Measurements from ENCODE around the gene WDR17. TPM values are rescaled to one million over a fixed set of nuclear protein-coding genes. Genes with fewer than 3 reads are reported as not detected.

Gene WDR17
- total RNA-seq, 4 donors from 2014 or later: 5.6 to 12.8 (median 9.0) TPM

GRCh38 chr4:176191974-176192373 lies 126.3 kb downstream of the WDR17 start:
- Histone ChIP-seq H3K36me3 (no peaks in the 10 kb centered on the region), H3K27me3 (no peaks in the 10 kb centered on the region), H3K4me3 (replicated peaks in 1 of 3) (no peak overlapping the region), H3K27ac (no peak overlapping the region), H3K9me3 (no peaks in the 10 kb centered on the region), H3K4me1 (no peaks in the 10 kb centered on the region)
- 33 to 34% methylated on average over 1 of the region's 1 CpG for WGBS, 2 donors
- intact Hi-C loops (cut with DNase I): no loop called here
- no peak for DNase-seq
- TF ChIP-seq CTCF (IDR thresholded peaks at IDR 0.05) (no peak), POLR2A (IDR thresholded peaks at IDR 0.05) (no peak)

- no peak overlapping the region for H3K4me3 ChIP-seq (replicated peaks in 1 of 3)
- no peak overlapping the region for H3K27ac ChIP-seq
- no peak for DNase-seq
- no peaks in the 10 kb centered on the region for H3K36me3 ChIP-seq
- no peaks in the 10 kb centered on the region for H3K9me3 ChIP-seq
- 46 to 54% methylated on average over 4 of the region's 4 CpGs for WGBS, 2 donors
- TF ChIP-seq CTCF (IDR thresholded peaks at IDR 0.05) (no peak), POLR2A (IDR thresholded peaks at IDR 0.05) (no peak)
- H3K4me1 ChIP-seq: no peaks in the 10 kb centered on the region
- intact Hi-C loops (cut with DNase I): no loop called here
- H3K27me3 ChIP-seq: no peaks in the 10 kb centered on the region
These were observed 127.5 kb downstream of the WDR17 start for GRCh38 chr4:176193126-176193525.

GRCh38 chr4:176193938-176194337 lies 128.3 kb downstream of the WDR17 start:
- Histone ChIP-seq H3K27ac (no peak overlapping the region), H3K36me3 (no peaks in the 10 kb centered on the region), H3K9me3 (no peaks in the 10 kb centered on the region), H3K4me1 (no peaks in the 10 kb centered on the region), H3K4me3 (replicated peaks in 1 of 3) (no peak overlapping the region), H3K27me3 (no peaks in the 10 kb centered on the region)
- intact Hi-C loops (cut with DNase I): no loop called here
- no peak for TF ChIP-seq POLR2A (IDR thresholded peaks at IDR 0.05)
- TF ChIP-seq CTCF (IDR thresholded peaks at IDR 0.05): no peak
- DNase-seq: no peak
- 74 to 76% methylated on average over 3 of the region's 3 CpGs for WGBS, 2 donors

- intact Hi-C loops (cut with DNase I): no loop called here
- peak; percentile 94 to 95 for DNase-seq
- Histone ChIP-seq H3K27ac (peak within 1 kb of the TSS; percentile 57 to 90 (median 78)), H3K4me3 (replicated peaks in 1 of 3) (peak within 1 kb of the TSS; percentile 48 to 53 (median 52)), H3K4me1 (no peaks in the 10 kb centered on the region), H3K36me3 (no peaks in the 10 kb centered on the region), H3K27me3 (no peaks in the 10 kb centered on the region), H3K9me3 (no peaks in the 10 kb centered on the region)
- TF ChIP-seq POLR2A (IDR thresholded peaks at IDR 0.05): peak in 1 of 2 donors; percentile 79
- no peak for TF ChIP-seq CTCF (IDR thresholded peaks at IDR 0.05)
- WGBS, 2 donors: 2% methylated on average over 26 to 45 of the region's 45 CpGs
These were observed 129.7 kb downstream of the WDR17 start, which contains the start of gene SPATA4 for GRCh38 chr4:176195184-176195978. Gene SPATA4, minus strand, starts transcription at chr4:176195585. Its CDS starts 23 bp downstream, at chr4:176195562.

GRCh38 chr4:176198316-176198903 lies 132.8 kb downstream of the WDR17 start:
- intact Hi-C loops (cut with DNase I): no loop called here
- Histone ChIP-seq H3K27me3 (no peaks in the 10 kb centered on the region), H3K4me1 (no peaks in the 10 kb centered on the region), H3K36me3 (no peaks in the 10 kb centered on the region), H3K27ac (no peak overlapping the region), H3K4me3 (replicated peaks in 1 of 3) (no peak overlapping the region), H3K9me3 (no peaks in the 10 kb centered on the region)
- DNase-seq: no peak
- WGBS, 2 donors: 66 to 74% methylated on average over 8 of the region's 8 CpGs
- TF ChIP-seq CTCF (IDR thresholded peaks at IDR 0.05): no peak
- no peak for TF ChIP-seq POLR2A (IDR thresholded peaks at IDR 0.05)
